Neural progenitor cell (in vitro differentiated cells): Measurements from ENCODE around the gene MYH7B.

Experiments
- EZH2phosphoT487 ChIP-seq: fragments of 200-600 bp; sonication (generic); IDR thresholded peaks from 2 replicates; pipeline ENCODE4 v1.6.1; 2017; ENCODE audit warnings: antibody characterized with exemption
- TF ChIP-seq, protein P1 (sequence below): fragments of 200-600 bp; sonication (generic); IDR thresholded peaks from 2 replicates; pipeline ENCODE4 v1.5.1; 2017; ENCODE audit warnings: antibody characterized with exemption, mild to moderate bottlenecking

DNA sequence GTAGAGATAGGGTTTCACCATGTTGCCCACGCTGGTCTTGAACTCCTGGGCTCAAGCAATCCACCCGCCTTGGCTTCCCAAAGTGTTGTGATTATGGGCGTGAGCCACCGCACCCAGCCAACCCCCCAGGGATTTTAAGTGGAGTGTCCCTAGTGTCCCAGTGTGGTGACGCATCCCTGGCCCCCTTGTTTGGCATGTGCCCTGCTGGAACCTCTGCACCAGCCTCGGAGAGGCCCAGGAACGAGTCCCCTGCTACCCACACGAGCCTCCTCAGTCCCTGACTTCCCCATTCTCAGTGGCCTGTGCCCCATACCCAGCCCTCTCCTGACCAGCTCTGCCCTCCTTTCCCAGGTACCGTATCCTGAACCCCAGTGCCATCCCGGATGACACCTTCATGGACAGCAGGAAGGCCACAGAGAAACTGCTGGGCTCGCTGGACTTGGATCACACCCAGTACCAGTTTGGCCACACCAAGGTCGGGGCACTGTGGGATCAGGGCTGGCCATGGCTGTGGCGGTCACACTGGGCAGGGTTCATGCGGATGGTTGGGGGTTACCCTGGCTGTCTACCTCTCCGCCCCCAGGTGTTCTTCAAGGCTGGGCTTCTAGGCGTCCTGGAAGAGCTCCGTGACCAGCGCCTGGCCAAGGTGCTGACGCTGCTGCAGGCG is 37.2 kb downstream of the MYH7B start:
- TF ChIP-seq, protein P1, sequence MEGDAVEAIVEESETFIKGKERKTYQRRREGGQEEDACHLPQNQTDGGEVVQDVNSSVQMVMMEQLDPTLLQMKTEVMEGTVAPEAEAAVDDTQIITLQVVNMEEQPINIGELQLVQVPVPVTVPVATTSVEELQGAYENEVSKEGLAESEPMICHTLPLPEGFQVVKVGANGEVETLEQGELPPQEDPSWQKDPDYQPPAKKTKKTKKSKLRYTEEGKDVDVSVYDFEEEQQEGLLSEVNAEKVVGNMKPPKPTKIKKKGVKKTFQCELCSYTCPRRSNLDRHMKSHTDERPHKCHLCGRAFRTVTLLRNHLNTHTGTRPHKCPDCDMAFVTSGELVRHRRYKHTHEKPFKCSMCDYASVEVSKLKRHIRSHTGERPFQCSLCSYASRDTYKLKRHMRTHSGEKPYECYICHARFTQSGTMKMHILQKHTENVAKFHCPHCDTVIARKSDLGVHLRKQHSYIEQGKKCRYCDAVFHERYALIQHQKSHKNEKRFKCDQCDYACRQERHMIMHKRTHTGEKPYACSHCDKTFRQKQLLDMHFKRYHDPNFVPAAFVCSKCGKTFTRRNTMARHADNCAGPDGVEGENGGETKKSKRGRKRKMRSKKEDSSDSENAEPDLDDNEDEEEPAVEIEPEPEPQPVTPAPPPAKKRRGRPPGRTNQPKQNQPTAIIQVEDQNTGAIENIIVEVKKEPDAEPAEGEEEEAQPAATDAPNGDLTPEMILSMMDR = no peak
- no peak for TF ChIP-seq EZH2phosphoT487
